Vagina (tissue), 2 donors: ENCODE measurements around the gene TP73.

Experiments
- POLR2A ChIP-seq, 2 donors: fragments of 450-650 bp; IDR thresholded peaks; one replicate each; pipeline ENCODE4 v1.6.1; 2017; ENCODE audit warnings: antibody characterized with exemption in 2 of 2, mild to moderate bottlenecking in 2 of 2, moderate library complexity in 2 of 2
- TF ChIP-seq, protein P1 (sequence below), 3 experiments: fragments of 450-650 bp in 2 of 3; fragments of 200-600 bp in 1 of 3; sonication (generic) in 1 of 3; IDR thresholded peaks; one replicate each; pipeline ENCODE4 v1.5.1; 2017 to 2019; ENCODE audit warnings: antibody characterized with exemption in 3 of 3, mild to moderate bottlenecking in 2 of 3, moderate library complexity in 2 of 3

DNA sequence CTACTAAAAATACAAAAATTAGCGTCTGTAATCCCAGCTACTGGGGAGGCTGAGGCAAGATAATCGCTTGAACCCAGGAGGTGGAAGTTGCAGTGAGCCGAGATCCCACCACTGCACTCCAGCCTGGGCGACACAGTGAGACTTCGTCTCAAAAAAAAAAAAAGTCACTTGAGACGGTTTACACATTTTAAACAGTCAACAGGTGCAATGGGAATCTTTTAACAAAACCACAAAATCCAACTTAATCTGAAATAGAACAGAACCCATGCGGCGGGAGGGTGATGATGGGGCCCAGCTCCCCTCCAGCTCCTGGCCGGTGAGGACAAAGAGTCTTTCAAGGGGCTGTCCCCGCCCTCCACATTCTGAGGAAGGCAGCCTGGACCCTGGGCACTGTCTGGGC lies 48.3 kb downstream of the TP73 start:
- TF ChIP-seq, protein P1, sequence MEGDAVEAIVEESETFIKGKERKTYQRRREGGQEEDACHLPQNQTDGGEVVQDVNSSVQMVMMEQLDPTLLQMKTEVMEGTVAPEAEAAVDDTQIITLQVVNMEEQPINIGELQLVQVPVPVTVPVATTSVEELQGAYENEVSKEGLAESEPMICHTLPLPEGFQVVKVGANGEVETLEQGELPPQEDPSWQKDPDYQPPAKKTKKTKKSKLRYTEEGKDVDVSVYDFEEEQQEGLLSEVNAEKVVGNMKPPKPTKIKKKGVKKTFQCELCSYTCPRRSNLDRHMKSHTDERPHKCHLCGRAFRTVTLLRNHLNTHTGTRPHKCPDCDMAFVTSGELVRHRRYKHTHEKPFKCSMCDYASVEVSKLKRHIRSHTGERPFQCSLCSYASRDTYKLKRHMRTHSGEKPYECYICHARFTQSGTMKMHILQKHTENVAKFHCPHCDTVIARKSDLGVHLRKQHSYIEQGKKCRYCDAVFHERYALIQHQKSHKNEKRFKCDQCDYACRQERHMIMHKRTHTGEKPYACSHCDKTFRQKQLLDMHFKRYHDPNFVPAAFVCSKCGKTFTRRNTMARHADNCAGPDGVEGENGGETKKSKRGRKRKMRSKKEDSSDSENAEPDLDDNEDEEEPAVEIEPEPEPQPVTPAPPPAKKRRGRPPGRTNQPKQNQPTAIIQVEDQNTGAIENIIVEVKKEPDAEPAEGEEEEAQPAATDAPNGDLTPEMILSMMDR (IDR thresholded peaks at IDR 0.05) = no peak
- TF ChIP-seq POLR2A (IDR thresholded peaks at IDR 0.05) = no peak
